B cell (primary cell): Measurements from ENCODE around the gene PARD3B. TPM values are rescaled to one million over a fixed set of nuclear protein-coding genes. Genes with fewer than 3 reads are reported as not detected.

ENCODE experiments used
- ATAC-seq: fragments of 200-7000 bp; cut with Tn5 transposase; one replicate; pipeline ENCODE4 v1.10.0; 2021; ENCODE audit warnings: low read depth, mild to moderate bottlenecking, moderate number of reproducible peaks, moderate library complexity
- CTCF ChIA-PET: fragments of 350-600 bp; sonication (Branson Sonifier 250); formaldehyde crosslinking; loops from one replicate; lab custom pipeline; 2021; ENCODE audit warnings: antibody characterized with exemption, inconsistent platforms; lab: Charles Lee
- POLR2A ChIA-PET: fragments of 350-600 bp; sonication (Branson Sonifier 250); formaldehyde crosslinking; loops from one replicate; lab custom pipeline; 2021; ENCODE audit warnings: antibody characterized with exemption; lab: Charles Lee
- DNase-seq: peaks from one replicate; pipeline ENCODE4 v3.0.0; 2013
- H2AFZ ChIP-seq: 2 replicates; pipeline ENCODE4 v1.6.1; 2012; ENCODE audit warnings: mild to moderate bottlenecking, low read depth, low read length; ENCODE audit not compliant: insufficient read depth, poor library complexity, severe bottlenecking
- H3K27ac ChIP-seq, 2 donors: 1 replicate in 1 of 2; 2 replicates in 1 of 2; pipeline ENCODE4 v1.5.1; 2012 to 2013; ENCODE audit warnings: low read length in 2 of 2, mild to moderate bottlenecking in 2 of 2, moderate library complexity in 1 of 2
- H3K27me3 ChIP-seq, 4 experiments: fragments of 200-600 bp in 1 of 4; sonication (generic) in 1 of 4; replicated peaks in 1 of 4; 1 replicate in 2 of 4; 2 replicates in 2 of 4; pipeline versions ENCODE4 v1.6.1 to v1.7.0; 2013 to 2016; ENCODE audit warnings: low read length in 3 of 4, mild to moderate bottlenecking in 2 of 4, mixed read lengths in 1 of 4, moderate library complexity in 1 of 4; ENCODE audit not compliant: insufficient read depth in 4 of 4, control insufficient read depth in 3 of 4; ENCODE audit errors: control extremely low read depth in 1 of 4
- H3K36me3 ChIP-seq, 2 experiments: replicated peaks in 1 of 2; 1 replicate in 1 of 2; 2 replicates in 1 of 2; pipeline versions ENCODE4 v1.6.1 to v1.7.1; 2013; ENCODE audit warnings: low read length in 1 of 2; ENCODE audit not compliant: insufficient read depth in 2 of 2, control insufficient read depth in 1 of 2; ENCODE audit errors: control extremely low read depth in 1 of 2, extremely low read depth in 1 of 2
- H3K4me1 ChIP-seq, 2 donors: fragments of 200-600 bp in 1 of 2; sonication (generic) in 1 of 2; 1 replicate in 1 of 2; 2 replicates in 1 of 2; pipeline versions ENCODE4 v1.5.1 to v1.6.1; 2013 to 2017; ENCODE audit warnings: low read length in 2 of 2; ENCODE audit not compliant: control insufficient read depth in 2 of 2, insufficient read depth in 2 of 2
- H3K4me2 ChIP-seq: replicated peaks from 2 replicates; pipeline ENCODE3; 2012; ENCODE audit warnings: mild to moderate bottlenecking, low read depth, low read length; ENCODE audit not compliant: poor library complexity, severe bottlenecking
- H3K4me3 ChIP-seq, 5 experiments: fragments of 200-600 bp in 1 of 5; sonication (generic) in 1 of 5; 1 replicate in 3 of 5; 2 replicates in 2 of 5; pipeline versions ENCODE4 v1.5.1 to v1.7.0; 2011 to 2016; ENCODE audit warnings: low read length in 4 of 5, mild to moderate bottlenecking in 4 of 5, low read depth in 2 of 5, control low read depth in 1 of 5, moderate library complexity in 1 of 5; ENCODE audit not compliant: insufficient read depth in 1 of 5; ENCODE audit errors: control extremely low read depth in 1 of 5, extremely low read depth in 1 of 5
- H3K79me2 ChIP-seq: fragments of 200-600 bp; sonication (generic); one replicate; pipeline ENCODE4 v1.6.0; 2016; ENCODE audit warnings: low read length; ENCODE audit not compliant: control insufficient read depth, insufficient read depth
- H3K9ac ChIP-seq: fragments of 200-600 bp; sonication (generic); 2 replicates; pipeline ENCODE4 v1.6.1; 2017; ENCODE audit warnings: mild to moderate bottlenecking, low read length, moderate library complexity
- H3K9me3 ChIP-seq, 3 donors: one replicate each; pipeline versions ENCODE4 v1.6.1 to v1.7.1; 2013; ENCODE audit warnings: low read length in 2 of 3; ENCODE audit not compliant: control insufficient read depth in 2 of 3, insufficient read depth in 1 of 3; ENCODE audit errors: control extremely low read depth in 1 of 3
- H4K20me1 ChIP-seq: 2 replicates; pipeline ENCODE4 v1.6.0; 2012; ENCODE audit warnings: mild to moderate bottlenecking, low read length; ENCODE audit not compliant: insufficient read depth, control insufficient read depth, poor library complexity, severe bottlenecking
- H3K27ac Mint-ChIP-seq: one replicate; pipeline ENCODE4 v1.8.0; 2021; ENCODE audit warnings: mixed read lengths
- H3K27me3 Mint-ChIP-seq: one replicate; pipeline ENCODE4 v1.8.0; 2021; ENCODE audit warnings: mixed read lengths
- H3K4me1 Mint-ChIP-seq: one replicate; pipeline ENCODE4 v1.8.0; 2021; ENCODE audit warnings: mixed read lengths
- H3K4me3 Mint-ChIP-seq: one replicate; pipeline ENCODE4 v1.8.0; 2021; ENCODE audit warnings: mixed read lengths
- H3K9me3 Mint-ChIP-seq: one replicate; pipeline ENCODE4 v1.8.0; 2022; ENCODE audit warnings: mixed read lengths; ENCODE audit not compliant: insufficient read depth
- CTCF ChIP-seq: fragments of 200-600 bp; IDR thresholded peaks from one replicate; pipeline ENCODE4 v1.8.0; 2022; ENCODE audit warnings: antibody characterized with exemption, mild to moderate bottlenecking
- EZH2 ChIP-seq: IDR thresholded peaks from 2 replicates; pipeline ENCODE4 v1.6.1; 2012; ENCODE audit warnings: borderline replicate concordance, low read depth, mild to moderate bottlenecking, moderate library complexity, low read length; ENCODE audit not compliant: insufficient read depth, poor library complexity, severe bottlenecking
- WGBS: methylation state at CpG from one replicate; pipeline ENCODE4 v1.1.5; 2013; ENCODE audit warnings: missing lambda C conversion rate; ENCODE audit not compliant: insufficient coverage; 5-methylcytosine and 5-hydroxymethylcytosine counted together
- intact Hi-C: fragments of 100-400 bp; cut with micrococcal nuclease; formaldehyde crosslinking; loops from one replicate; pipeline ENCODE4 v1.10.0; 2022
- polyA plus RNA-seq: library from polyadenylated mRNA; depleted of rRNA; stranded (reverse); fragments of >200 nt; gene quantifications from 2 replicates; pipeline ENCODE4 v1.2.3, GENCODE V29; 2012
- total RNA-seq, 2 donors: library from RNA; stranded (reverse); fragments of 120-200 nt in 1 of 2; gene quantifications; 1 replicate in 1 of 2; 2 replicates in 1 of 2; pipeline versions ENCODE4 v1.2.3 to v1.2.4, GENCODE V29; 2013 to 2022

The PARD3B gene
- total and polyA plus RNA-seq, 2 donors (not counting 1 experiment from before 2014, with no cell fraction given): not detected

- no peaks in the 10 kb centered on the region for H3K27me3 Mint-ChIP-seq
- no peaks in the 10 kb centered on the region for H3K36me3 ChIP-seq
- no peak for DNase-seq
- no peak for TF ChIP-seq CTCF
- H3K4me2 ChIP-seq: no peak overlapping the region
- ChIA-PET POLR2A (no interaction called here), CTCF (no interaction called here)
- H3K79me2 ChIP-seq: no peaks in the 10 kb centered on the region
- H3K27ac Mint-ChIP-seq: no peak overlapping the region
- ATAC-seq: no peak
- H4K20me1 ChIP-seq: no peaks in the 10 kb centered on the region
- 42% methylated on average over 2 of the region's 5 CpGs for WGBS
- H3K4me3 ChIP-seq: no peak overlapping the region
- intact Hi-C loops: no loop called here
- no peak overlapping the region for H3K4me3 Mint-ChIP-seq
- no peaks in the 10 kb centered on the region for H3K4me1 ChIP-seq
- no peak overlapping the region for H3K9ac ChIP-seq
- no peaks in the 10 kb centered on the region for H3K9me3 Mint-ChIP-seq
- H3K27ac ChIP-seq: no peak overlapping the region
- H3K9me3 ChIP-seq: no peaks in the 10 kb centered on the region
- no peaks in the 10 kb centered on the region for H3K27me3 ChIP-seq
- no peak overlapping the region for H2AFZ ChIP-seq
- no peaks in the 10 kb centered on the region for H3K4me1 Mint-ChIP-seq
Observed at GRCh38 chr2:205216092-205216491, 670.8 kb downstream of the PARD3B start.

- no peak overlapping the region for H2AFZ ChIP-seq
- ChIA-PET CTCF (no interaction called here), POLR2A (no interaction called here)
- intact Hi-C loops: no loop called here
- no peaks in the 10 kb centered on the region for H3K4me1 Mint-ChIP-seq
- WGBS: 100% methylated on average over 1 of the region's 5 CpGs
- H3K27me3 ChIP-seq: no peaks in the 10 kb centered on the region
- H3K4me1 ChIP-seq: no peaks in the 10 kb centered on the region
- H3K4me3 ChIP-seq: no peak overlapping the region
- no peaks in the 10 kb centered on the region for H3K36me3 ChIP-seq
- no peaks in the 10 kb centered on the region for H3K9me3 Mint-ChIP-seq
- no peaks in the 10 kb centered on the region for H4K20me1 ChIP-seq
- H3K4me2 ChIP-seq: no peak overlapping the region
- H3K27me3 Mint-ChIP-seq: no peaks in the 10 kb centered on the region
- ATAC-seq (no peak), DNase-seq (no peak)
- no peak overlapping the region for H3K9ac ChIP-seq
- H3K79me2 ChIP-seq: no peaks in the 10 kb centered on the region
- no peak overlapping the region for H3K27ac ChIP-seq
- H3K9me3 ChIP-seq: no peaks in the 10 kb centered on the region
- TF ChIP-seq CTCF (no peak), EZH2 (no peak)
- H3K4me3 Mint-ChIP-seq: no peak overlapping the region
- no peak overlapping the region for H3K27ac Mint-ChIP-seq
Observed at GRCh38 chr2:205216580-205216979, 671.3 kb downstream of the PARD3B start.
